Neural progenitor cell (in vitro differentiated cells): ENCODE results near the gene TPT1. TPM values are rescaled to one million over a fixed set of nuclear protein-coding genes. Genes with fewer than 3 reads are reported as not detected.

Source experiments
- DNase-seq: peaks from one replicate; pipeline ENCODE4 v3.0.0-alpha.2; 2016; ENCODE audit warnings: low spot score
- H2AFZ ChIP-seq: fragments of 200-600 bp; sonication (generic); replicated peaks from 2 replicates; pipeline ENCODE4 v1.6.1; 2016; ENCODE audit warnings: antibody characterized with exemption
- H3F3A ChIP-seq: fragments of 200-600 bp; sonication (generic); 2 replicates; pipeline ENCODE4 v1.6.1; 2016; ENCODE audit warnings: antibody characterized with exemption, low read depth
- H3K27ac ChIP-seq: fragments of 200-600 bp; sonication (generic); 2 replicates; pipeline ENCODE4 v1.5.1; 2016; ENCODE audit warnings: mild to moderate bottlenecking
- H3K27me3 ChIP-seq: fragments of 200-600 bp; sonication (generic); 2 replicates; pipeline ENCODE4 v1.6.1; 2016; ENCODE audit warnings: mild to moderate bottlenecking, moderate library complexity
- H3K36me3 ChIP-seq: fragments of 200-600 bp; sonication (generic); 2 replicates; pipeline ENCODE4 v1.5.1; 2016
- H3K4me1 ChIP-seq: fragments of 200-600 bp; sonication (generic); 2 replicates; pipeline ENCODE4 v1.6.1; 2016; ENCODE audit warnings: mixed run types
- H3K4me2 ChIP-seq: fragments of 200-600 bp; sonication (generic); 2 replicates; pipeline ENCODE4 v1.6.1; 2016
- H3K4me3 ChIP-seq: fragments of 200-600 bp; sonication (generic); 2 replicates; pipeline ENCODE4 v1.5.1; 2016
- H3K79me2 ChIP-seq: fragments of 200-600 bp; sonication (generic); 2 replicates; pipeline ENCODE4 v1.6.1; 2016; ENCODE audit warnings: low read depth
- H3K9ac ChIP-seq: fragments of 200-600 bp; sonication (generic); 2 replicates; pipeline ENCODE4 v1.6.1; 2016
- H3K9me3 ChIP-seq: fragments of 200-600 bp; sonication (generic); 2 replicates; pipeline ENCODE4 v1.5.1; 2016; ENCODE audit warnings: low read depth
- H4K20me1 ChIP-seq: fragments of 200-600 bp; sonication (generic); 2 replicates; pipeline ENCODE4 v1.6.1; 2016; ENCODE audit warnings: low read depth
- H3K27ac Mint-ChIP-seq: 3 replicates; pipeline ENCODE4 v1.8.0; 2021; ENCODE audit warnings: mixed read lengths
- H3K27me3 Mint-ChIP-seq: 2 replicates; pipeline ENCODE4 v1.8.0; 2022; ENCODE audit warnings: low read depth, mild to moderate bottlenecking, inconsistent platforms, moderate library complexity, mixed read lengths; ENCODE audit not compliant: insufficient read depth
- H3K36me3 Mint-ChIP-seq: 3 replicates; pipeline ENCODE4 v1.8.0; 2021; ENCODE audit warnings: mixed read lengths
- H3K4me1 Mint-ChIP-seq: 3 replicates; pipeline ENCODE4 v1.8.0; 2021; ENCODE audit warnings: mixed read lengths
- H3K4me3 Mint-ChIP-seq: 3 replicates; pipeline ENCODE4 v1.8.0; 2021; ENCODE audit warnings: mild to moderate bottlenecking, moderate library complexity, mixed read lengths
- H3K9me3 Mint-ChIP-seq: 3 replicates; pipeline ENCODE4 v1.8.0; 2020; ENCODE audit warnings: mixed read lengths
- EZH2 ChIP-seq: fragments of 200-600 bp; sonication (generic); IDR thresholded peaks from 2 replicates; pipeline ENCODE4 v1.6.1; 2017; ENCODE audit warnings: antibody characterized with exemption, mild to moderate bottlenecking, moderate library complexity
- EZH2phosphoT487 ChIP-seq: fragments of 200-600 bp; sonication (generic); IDR thresholded peaks from 2 replicates; pipeline ENCODE4 v1.6.1; 2017; ENCODE audit warnings: antibody characterized with exemption
- small RNA-seq: library from RNA; depleted of rRNA; stranded (forward); fragments of <200 nt; gene quantifications from one replicate; pipeline ENCODE3, GENCODE V24; 2015
- total RNA-seq: library from RNA; depleted of rRNA; stranded (reverse); fragments of >200 nt; gene quantifications from 2 replicates; pipeline ENCODE4 v1.2.3, GENCODE V29; 2015; ENCODE audit warnings: low replicate concordance
- TF ChIP-seq, protein P1 (sequence below): fragments of 200-600 bp; sonication (generic); IDR thresholded peaks from 2 replicates; pipeline ENCODE4 v1.5.1; 2017; ENCODE audit warnings: antibody characterized with exemption, mild to moderate bottlenecking

TPT1 gene
- total RNA-seq, 1 donor from 2014 or later = 4,951 TPM

DNA sequence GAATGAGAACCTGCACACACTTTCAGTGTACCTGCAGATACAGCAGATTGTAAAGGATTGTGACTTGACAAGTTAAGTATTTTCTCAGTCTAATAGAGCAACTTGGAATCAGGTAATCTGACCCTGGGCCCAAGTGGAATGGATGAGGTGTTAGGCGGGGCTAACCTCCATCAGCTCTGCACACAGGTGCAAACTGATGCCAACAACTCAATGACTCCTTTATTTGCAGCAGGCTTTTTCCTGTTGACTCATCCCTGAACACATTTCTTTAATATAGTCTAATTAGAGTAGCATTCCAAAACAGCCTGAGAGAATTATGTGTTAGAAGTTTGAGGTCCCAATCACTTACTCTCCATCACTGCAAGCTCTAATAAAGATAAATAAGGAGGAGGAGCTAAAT lies 48.8 kb downstream of the TPT1 start:
- Histone ChIP-seq H3K27ac (no peak overlapping the region), H3K4me1 (no peaks in the 10 kb centered on the region), H3K9ac (no peak overlapping the region), H3K4me3 (no peak overlapping the region), H3K9me3 (no peaks in the 10 kb centered on the region), H3K36me3 (no peaks in the 10 kb centered on the region), H2AFZ (no peak overlapping the region), H3K27me3 (no peaks in the 10 kb centered on the region), H4K20me1 (no peaks in the 10 kb centered on the region), H3K79me2 (no peaks in the 10 kb centered on the region), H3K4me2 (no peak overlapping the region), H3F3A (peaks cover 3% of the 10 kb centered on the region)
- TF ChIP-seq EZH2 = no peak
- TF ChIP-seq, protein P1, sequence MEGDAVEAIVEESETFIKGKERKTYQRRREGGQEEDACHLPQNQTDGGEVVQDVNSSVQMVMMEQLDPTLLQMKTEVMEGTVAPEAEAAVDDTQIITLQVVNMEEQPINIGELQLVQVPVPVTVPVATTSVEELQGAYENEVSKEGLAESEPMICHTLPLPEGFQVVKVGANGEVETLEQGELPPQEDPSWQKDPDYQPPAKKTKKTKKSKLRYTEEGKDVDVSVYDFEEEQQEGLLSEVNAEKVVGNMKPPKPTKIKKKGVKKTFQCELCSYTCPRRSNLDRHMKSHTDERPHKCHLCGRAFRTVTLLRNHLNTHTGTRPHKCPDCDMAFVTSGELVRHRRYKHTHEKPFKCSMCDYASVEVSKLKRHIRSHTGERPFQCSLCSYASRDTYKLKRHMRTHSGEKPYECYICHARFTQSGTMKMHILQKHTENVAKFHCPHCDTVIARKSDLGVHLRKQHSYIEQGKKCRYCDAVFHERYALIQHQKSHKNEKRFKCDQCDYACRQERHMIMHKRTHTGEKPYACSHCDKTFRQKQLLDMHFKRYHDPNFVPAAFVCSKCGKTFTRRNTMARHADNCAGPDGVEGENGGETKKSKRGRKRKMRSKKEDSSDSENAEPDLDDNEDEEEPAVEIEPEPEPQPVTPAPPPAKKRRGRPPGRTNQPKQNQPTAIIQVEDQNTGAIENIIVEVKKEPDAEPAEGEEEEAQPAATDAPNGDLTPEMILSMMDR = no peak
- no peak for TF ChIP-seq EZH2phosphoT487
- no peak overlapping the region for H3K4me3 Mint-ChIP-seq
- H3K27ac Mint-ChIP-seq = no peak overlapping the region
- no peaks in the 10 kb centered on the region for H3K9me3 Mint-ChIP-seq
- H3K36me3 Mint-ChIP-seq = peaks cover 10% of the 10 kb centered on the region
- no peaks in the 10 kb centered on the region for H3K4me1 Mint-ChIP-seq
- no peak for DNase-seq
- peaks cover 4% of the 10 kb centered on the region for H3K27me3 Mint-ChIP-seq

DNA sequence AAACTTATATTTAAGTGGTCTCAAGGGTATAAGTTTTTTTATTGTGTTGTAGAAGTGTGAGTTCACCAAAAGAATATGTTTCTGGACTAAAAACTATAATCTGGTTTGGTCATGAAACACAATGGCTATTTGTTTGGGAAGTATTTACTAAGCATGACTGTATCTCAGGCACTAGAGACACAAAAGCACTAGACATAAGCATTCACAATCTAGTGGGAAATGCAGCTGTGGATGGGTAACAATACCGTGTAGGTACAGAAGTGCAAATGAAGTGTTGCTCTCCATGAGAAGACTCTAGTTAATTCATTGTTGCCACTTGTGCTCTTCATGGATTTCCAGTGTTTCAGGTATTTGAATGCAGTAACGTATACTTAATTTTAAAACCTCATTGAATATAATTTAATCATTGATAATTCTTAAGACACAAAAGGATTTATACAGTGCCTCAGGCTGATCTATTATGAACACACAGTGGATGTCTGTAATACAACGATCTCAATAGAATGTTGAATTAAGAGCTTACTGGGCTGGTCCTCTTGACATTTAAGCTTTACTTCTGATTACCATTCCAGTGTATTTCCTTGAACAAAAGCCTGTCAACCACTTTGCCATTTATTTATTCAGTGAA lies 50.9 kb downstream of the TPT1 start:
- peaks cover 10% of the 10 kb centered on the region for H3K36me3 Mint-ChIP-seq
- H3K27me3 ChIP-seq = no peaks in the 10 kb centered on the region
- H2AFZ ChIP-seq = no peak overlapping the region
- no peak overlapping the region for H3K4me3 ChIP-seq
- no peaks in the 10 kb centered on the region for H4K20me1 ChIP-seq
- H3F3A ChIP-seq = no peaks in the 10 kb centered on the region
- H3K27ac ChIP-seq = no peak overlapping the region
- no peak for DNase-seq
- no peak overlapping the region for H3K4me2 ChIP-seq
- no peak overlapping the region for H3K9ac ChIP-seq
- no peaks in the 10 kb centered on the region for H3K79me2 ChIP-seq
- no peak overlapping the region for H3K4me3 Mint-ChIP-seq
- no peak overlapping the region for H3K27ac Mint-ChIP-seq
- no peaks in the 10 kb centered on the region for H3K4me1 Mint-ChIP-seq
- H3K36me3 ChIP-seq = no peaks in the 10 kb centered on the region
- TF ChIP-seq EZH2 = no peak
- no peak for TF ChIP-seq EZH2phosphoT487
- TF ChIP-seq, protein P1 = no peak
- no peaks in the 10 kb centered on the region for H3K9me3 Mint-ChIP-seq
- peaks cover 2% of the 10 kb centered on the region for H3K27me3 Mint-ChIP-seq
- H3K9me3 ChIP-seq = no peaks in the 10 kb centered on the region
- no peaks in the 10 kb centered on the region for H3K4me1 ChIP-seq

Small RNA genes within 50 kb of the gene (small RNA-seq; reads per million reads assigned to genes)
- 10.0 reads per million, percentile 95 among the genes with 10 or more reads in this experiment for gene SNORA31

Other genes starting within 250 kb of the TPT1 start
- gene GTF2F2, start 220.7 kb downstream of the TPT1 start, total RNA-seq = 33.7 and 54.1 TPM in 2 replicates
- not detected in 2 replicates for gene KCTD4, start 140.1 kb downstream of the TPT1 start, total RNA-seq
- gene SLC25A30, start 77.2 kb upstream of the TPT1 start, total RNA-seq = 5.3 and 6.8 TPM in 2 replicates
- gene COG3, start 123.8 kb upstream of the TPT1 start, total RNA-seq = 26.2 and 36.0 TPM in 2 replicates